GM12878 (cell line): Measurements from ENCODE around the gene NKX1-1.
"Not testable (repeated sequence)": the region's sequence is repeated elsewhere in the genome, so short reads cannot be mapped to it uniquely, and the experiment has no call there.

Experiments
- CTCF ChIP-seq, 3 experiments: IDR thresholded peaks in 2 of 3; conservative IDR thresholded peaks in 1 of 3; 2 replicates each; pipeline ENCODE4 v1.5.1; 2011; ENCODE audit warnings: low read depth in 3 of 3, low read length in 3 of 3, mild to moderate bottlenecking in 3 of 3, control low read depth in 2 of 3, moderate library complexity in 2 of 3, inconsistent platforms in 1 of 3, mixed read lengths in 1 of 3; ENCODE audit not compliant: control insufficient read depth in 2 of 3, insufficient read depth in 1 of 3; ENCODE audit errors: extremely low read depth in 1 of 3
- ESRRA ChIP-seq: IDR thresholded peaks from 2 replicates; pipeline ENCODE4 v1.6.1; 2012; ENCODE audit warnings: mild to moderate bottlenecking, low read length, improper control_type of control experiment
- KDM1A ChIP-seq: fragments of 200-600 bp; sonication (generic); IDR thresholded peaks from 2 replicates; pipeline ENCODE4 v1.6.1; 2016; ENCODE audit warnings: borderline replicate concordance
- MXI1 ChIP-seq: fragments of 150-350 bp; IDR thresholded peaks from 2 replicates; pipeline ENCODE4 v1.6.1; 2011; ENCODE audit warnings: low read depth, mild to moderate bottlenecking, inconsistent platforms, low read length, improper control_type of control experiment
- ZNF24 ChIP-seq: fragments of 450-650 bp; IDR thresholded peaks from 2 replicates; pipeline ENCODE4 v1.6.1; 2017; ENCODE audit warnings: antibody characterized with exemption, mild to moderate bottlenecking
- TF ChIP-seq, protein P1 (sequence below): IDR thresholded peaks from 2 replicates; pipeline ENCODE4 v1.6.1; 2011; ENCODE audit warnings: low read depth, low read length, improper control_type of control experiment, borderline replicate concordance

GRCh38 chr4:1372576-1372975 lies 33.7 kb downstream of the NKX1-1 start:
- TF ChIP-seq, protein P1, sequence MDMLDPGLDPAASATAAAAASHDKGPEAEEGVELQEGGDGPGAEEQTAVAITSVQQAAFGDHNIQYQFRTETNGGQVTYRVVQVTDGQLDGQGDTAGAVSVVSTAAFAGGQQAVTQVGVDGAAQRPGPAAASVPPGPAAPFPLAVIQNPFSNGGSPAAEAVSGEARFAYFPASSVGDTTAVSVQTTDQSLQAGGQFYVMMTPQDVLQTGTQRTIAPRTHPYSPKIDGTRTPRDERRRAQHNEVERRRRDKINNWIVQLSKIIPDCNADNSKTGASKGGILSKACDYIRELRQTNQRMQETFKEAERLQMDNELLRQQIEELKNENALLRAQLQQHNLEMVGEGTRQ = not testable (repeated sequence)
- TF ChIP-seq CTCF (IDR thresholded peaks at IDR 0.05 in 2 of 3, conservative IDR thresholded peaks at IDR 0.05 in 1 of 3; ENCODE audit: control insufficient read depth in 2 of 3, extremely low read depth in 1 of 3, insufficient read depth in 1 of 3, low read depth in 3 of 3, low read length in 3 of 3); ESRRA; KDM1A; MXI1; ZNF24: not testable (repeated sequence)
